ENCODE measurements around the gene SLC2A4RG. TPM values are rescaled to one million over a fixed set of nuclear protein-coding genes. Genes with fewer than 3 reads are reported as not detected.
A peak's percentile ranks its signal among the peaks of the same experiment; 100 is the strongest.

SLC2A4RG gene
- total and polyA plus RNA-seq, 2 of the 4 experiments (the other 2 are of a cell fraction), result 5.0 to 50.3 TPM

DNA sequence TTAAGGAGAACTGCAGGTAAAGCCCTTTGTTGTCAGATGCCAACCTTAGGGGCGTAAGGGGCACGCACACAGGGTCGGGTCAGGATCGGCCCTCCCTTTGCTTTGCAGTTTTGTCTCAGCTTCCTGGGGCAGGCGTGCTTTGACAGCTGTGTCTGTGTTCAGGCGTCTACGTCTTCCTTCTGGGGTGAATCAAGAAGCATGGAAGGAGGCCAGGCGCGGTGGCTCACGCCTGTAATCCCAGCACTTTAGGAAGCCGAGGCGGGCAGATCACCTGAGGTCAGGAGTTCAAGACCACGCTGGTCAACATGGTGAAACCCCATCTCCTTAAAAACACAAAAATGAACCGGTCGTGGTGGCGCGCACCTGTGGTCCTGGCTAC lies 30.4 kb upstream of the SLC2A4RG start:
- in situ Hi-C loops (cut with MboI; ENCODE audit: low sequenced_read_pairs) (loop anchor here (10.0 kb wide), 1 partner anchor 156 kb away; the partner anchor contains the start of genes ABHD16B and TPD52L2), dilution Hi-C loops (cut with HindIII; ENCODE audit: low sequenced_read_pairs, unreplicated experiment) (no loop called here), intact Hi-C loops (cut with micrococcal nuclease) (no loop called here)
- no peak overlapping the region for H2AFZ ChIP-seq (replicated peaks; ENCODE audit: low read length, poor library complexity)
- no peak overlapping the region for H3K4me3 ChIP-seq (ENCODE audit: insufficient read depth, low read depth, low read length)
- ChIA-PET POLR2A (ENCODE audit: unreplicated experiment) (no interaction called here), CTCF (no interaction called here)
- H3K9me1 ChIP-seq (ENCODE audit: insufficient read depth, low read length), result no peaks in the 10 kb centered on the region
- BruUV-seq (replicated peaks), result no TSS peak
- peaks cover 17 to 63% of the 10 kb centered on the region in 2 experiments for H3K79me1 ChIP-seq (ENCODE audit: low read depth in 1 of 2, low read length in 2 of 2)
- no peak overlapping the region for H2BK5ac ChIP-seq (ENCODE audit: low read depth, low read length, poor library complexity, severe bottlenecking)
- H4K20me1 ChIP-seq (ENCODE audit: insufficient read depth, low read length), result no peaks in the 10 kb centered on the region; the same call in 1 of the 2 replicates
- DNase-seq, result no peak
- peak overlapping the region; percentile 55 for H2AK9ac ChIP-seq (replicated peaks; ENCODE audit: low read depth, low read length, poor library complexity)
- no peak overlapping the region for H3K14ac ChIP-seq (replicated peaks; ENCODE audit: low read depth, low read length)
- peaks cover 41% of the 10 kb centered on the region for H3K36me3 ChIP-seq (ENCODE audit: control insufficient read depth, insufficient read depth, low read length)
- H3K4ac ChIP-seq (ENCODE audit: low read depth, low read length), result no peak overlapping the region
- no peak overlapping the region for H2AK5ac ChIP-seq (ENCODE audit: low read depth, low read length)
- no peak overlapping the region for H3K23ac ChIP-seq (ENCODE audit: low read depth, low read length)
- H4K91ac ChIP-seq (ENCODE audit: insufficient read depth, low read depth, low read length), result no peak overlapping the region
- H3K18ac ChIP-seq (ENCODE audit: low read depth, low read length), result no peak overlapping the region
- no peak overlapping the region for H3K9ac ChIP-seq (ENCODE audit: low read depth, low read length)
- no peak overlapping the region for H4K5ac ChIP-seq (ENCODE audit: low read depth, low read length)
- no peak overlapping the region for H2BK120ac ChIP-seq (ENCODE audit: low read depth, low read length)
- TF ChIP-seq RFX5 (IDR thresholded peaks at IDR 0.05; ENCODE audit: low read depth, low read length) (no peak), SMC3 (IDR thresholded peaks at IDR 0.05; ENCODE audit: low read depth, low read length) (no peak), NFE2L2 (IDR thresholded peaks at IDR 0.05; ENCODE audit: low read depth, low read length) (no peak), MAZ (IDR thresholded peaks at IDR 0.05; ENCODE audit: borderline replicate concordance, low read depth, low read length) (no peak), CHD1 (IDR thresholded peaks at IDR 0.05; ENCODE audit: low read depth, low read length) (no peak), BHLHE40 (IDR thresholded peaks at IDR 0.05; ENCODE audit: low read depth, low read length) (no peak), MAFK (IDR thresholded peaks at IDR 0.05; ENCODE audit: low read depth, low read length) (no peak), MXI1 (IDR thresholded peaks at IDR 0.05; ENCODE audit: borderline replicate concordance, low read depth, low read length) (no peak), RCOR1 (IDR thresholded peaks at IDR 0.05; ENCODE audit: insufficient replicate concordance, low read length) (no peak), POLR2A (IDR thresholded peaks at IDR 0.05; ENCODE audit: low read depth, low read length) (no peak), CEBPB (IDR thresholded peaks at IDR 0.05; ENCODE audit: low read depth, low read length) (no peak), FOS (IDR thresholded peaks at IDR 0.05; ENCODE audit: low read depth, low read length) (no peak), RAD21 (IDR thresholded peaks at IDR 0.05; ENCODE audit: low read length) (no peak)
- TF ChIP-seq, protein P1, sequence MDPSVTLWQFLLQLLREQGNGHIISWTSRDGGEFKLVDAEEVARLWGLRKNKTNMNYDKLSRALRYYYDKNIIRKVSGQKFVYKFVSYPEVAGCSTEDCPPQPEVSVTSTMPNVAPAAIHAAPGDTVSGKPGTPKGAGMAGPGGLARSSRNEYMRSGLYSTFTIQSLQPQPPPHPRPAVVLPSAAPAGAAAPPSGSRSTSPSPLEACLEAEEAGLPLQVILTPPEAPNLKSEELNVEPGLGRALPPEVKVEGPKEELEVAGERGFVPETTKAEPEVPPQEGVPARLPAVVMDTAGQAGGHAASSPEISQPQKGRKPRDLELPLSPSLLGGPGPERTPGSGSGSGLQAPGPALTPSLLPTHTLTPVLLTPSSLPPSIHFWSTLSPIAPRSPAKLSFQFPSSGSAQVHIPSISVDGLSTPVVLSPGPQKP (IDR thresholded peaks at IDR 0.05; ENCODE audit: borderline replicate concordance, low read depth, low read length), result no peak
- TF ChIP-seq, protein P2, sequence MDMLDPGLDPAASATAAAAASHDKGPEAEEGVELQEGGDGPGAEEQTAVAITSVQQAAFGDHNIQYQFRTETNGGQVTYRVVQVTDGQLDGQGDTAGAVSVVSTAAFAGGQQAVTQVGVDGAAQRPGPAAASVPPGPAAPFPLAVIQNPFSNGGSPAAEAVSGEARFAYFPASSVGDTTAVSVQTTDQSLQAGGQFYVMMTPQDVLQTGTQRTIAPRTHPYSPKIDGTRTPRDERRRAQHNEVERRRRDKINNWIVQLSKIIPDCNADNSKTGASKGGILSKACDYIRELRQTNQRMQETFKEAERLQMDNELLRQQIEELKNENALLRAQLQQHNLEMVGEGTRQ (IDR thresholded peaks at IDR 0.05; ENCODE audit: low read depth, low read length), result no peak
- TF ChIP-seq, protein P3, sequence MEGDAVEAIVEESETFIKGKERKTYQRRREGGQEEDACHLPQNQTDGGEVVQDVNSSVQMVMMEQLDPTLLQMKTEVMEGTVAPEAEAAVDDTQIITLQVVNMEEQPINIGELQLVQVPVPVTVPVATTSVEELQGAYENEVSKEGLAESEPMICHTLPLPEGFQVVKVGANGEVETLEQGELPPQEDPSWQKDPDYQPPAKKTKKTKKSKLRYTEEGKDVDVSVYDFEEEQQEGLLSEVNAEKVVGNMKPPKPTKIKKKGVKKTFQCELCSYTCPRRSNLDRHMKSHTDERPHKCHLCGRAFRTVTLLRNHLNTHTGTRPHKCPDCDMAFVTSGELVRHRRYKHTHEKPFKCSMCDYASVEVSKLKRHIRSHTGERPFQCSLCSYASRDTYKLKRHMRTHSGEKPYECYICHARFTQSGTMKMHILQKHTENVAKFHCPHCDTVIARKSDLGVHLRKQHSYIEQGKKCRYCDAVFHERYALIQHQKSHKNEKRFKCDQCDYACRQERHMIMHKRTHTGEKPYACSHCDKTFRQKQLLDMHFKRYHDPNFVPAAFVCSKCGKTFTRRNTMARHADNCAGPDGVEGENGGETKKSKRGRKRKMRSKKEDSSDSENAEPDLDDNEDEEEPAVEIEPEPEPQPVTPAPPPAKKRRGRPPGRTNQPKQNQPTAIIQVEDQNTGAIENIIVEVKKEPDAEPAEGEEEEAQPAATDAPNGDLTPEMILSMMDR (conservative IDR thresholded peaks at IDR 0.05; ENCODE audit: low read depth, low read length), result no peak
- no peaks in the 10 kb centered on the region for H3K27me3 ChIP-seq (ENCODE audit: control insufficient read depth, insufficient read depth, low read length)
- H3K9me3 ChIP-seq (ENCODE audit: control insufficient read depth, insufficient read depth, low read length), result no peaks in the 10 kb centered on the region
- H2BK20ac ChIP-seq (ENCODE audit: low read depth, low read length), result no peak overlapping the region
- peak overlapping the region; percentile 96; the same call in 1 of the 2 replicates for H3K4me2 ChIP-seq (ENCODE audit: low read depth, low read length)
- no peak overlapping the region for H2BK15ac ChIP-seq (ENCODE audit: low read depth, low read length)
- no peak overlapping the region for H4K8ac ChIP-seq (ENCODE audit: low read depth in 2 of 2, low read length in 2 of 2)
- H3K27ac ChIP-seq (ENCODE audit: insufficient read depth, low read length), result no peak overlapping the region
- no peak overlapping the region for H3K56ac ChIP-seq (ENCODE audit: extremely low read depth, insufficient read depth, low read length)
- H3K4me1 ChIP-seq (ENCODE audit: control insufficient read depth, insufficient read depth, low read length), result peaks cover 10% of the 10 kb centered on the region
- no peak for ATAC-seq (ENCODE audit: low read depth)
- 97% methylated on average over 8 of the region's 17 CpGs; no CpG with 5 or more reads in 1 of the 2 experiments for WGBS, 2 experiments (ENCODE audit: extremely low coverage in 2 of 2, insufficient read length in 1 of 2)

Measured in IMR-90 (cell line).